ENCODE measurements around the gene ZNRF1. TPM values are rescaled to one million over a fixed set of nuclear protein-coding genes. Genes with fewer than 3 reads are reported as not detected.
A peak's percentile ranks its signal among the peaks of the same experiment; 100 is the strongest.
"Not testable (repeated sequence)": the region's sequence is repeated elsewhere in the genome, so short reads cannot be mapped to it uniquely, and the experiment has no call there.

Gene ZNRF1
- total RNA-seq, 3 donors from 2014 or later, result 12.8 to 27.5 (median 24.4) TPM

- intact Hi-C loops (cut with DNase I; ENCODE audit: low total_unique reads), result no loop called here
- Histone ChIP-seq H3K36me3 (no peaks in the 10 kb centered on the region), H3K27me3 (no peaks in the 10 kb centered on the region), H3K27ac (peak within 1 kb of the TSS; percentile 89 to 90), H3K4me1 (no peaks in the 10 kb centered on the region), H3K9me3 (no peaks in the 10 kb centered on the region), H3K4me3 (peak within 1 kb of the TSS; percentile 90 to 99 (median 95))
- peak; percentile 99 to 100 for DNase-seq (ENCODE audit: low spot score in 2 of 2)
- no peak for TF ChIP-seq CTCF (IDR thresholded peaks at IDR 0.05)
- TF ChIP-seq POLR2AphosphoS5 (IDR thresholded peaks at IDR 0.05), result peak in 2 of 3 donors; percentile 41 to 66
Measured at GRCh38 chr16:74984529-74985296, 14.1 kb upstream of the ZNRF1 start, which contains the start of gene WDR59. Gene WDR59, minus strand, starts transcription at chr16:74985123. Its CDS starts 106 bp downstream, at chr16:74985017.

- intact Hi-C loops (cut with DNase I; ENCODE audit: low total_unique reads), result no loop called here
- TF ChIP-seq POLR2A (IDR thresholded peaks at IDR 0.05) (no peak), CTCF (IDR thresholded peaks at IDR 0.05) (no peak), POLR2AphosphoS5 (IDR thresholded peaks at IDR 0.05) (no peak)
- H3K4me3 ChIP-seq, result no peak overlapping the region
- no peak for DNase-seq (ENCODE audit: low spot score in 2 of 2)
- no peaks in the 10 kb centered on the region for H3K27me3 ChIP-seq
- H3K27ac ChIP-seq, result no peak overlapping the region
- H3K9me3 ChIP-seq, result no peaks in the 10 kb centered on the region
- no peaks in the 10 kb centered on the region for H3K36me3 ChIP-seq
- no peaks in the 10 kb centered on the region for H3K4me1 ChIP-seq
Measured at GRCh38 chr16:74987027-74987681, 11.7 kb upstream of the ZNRF1 start.

GRCh38 chr16:74989864-74990263 lies 9.0 kb upstream of the ZNRF1 start:
- H3K27me3 ChIP-seq; H3K36me3 ChIP-seq; DNase-seq (ENCODE audit: low spot score in 2 of 2); H3K4me1 ChIP-seq; intact Hi-C loops (cut with DNase I; ENCODE audit: low total_unique reads); H3K4me3 ChIP-seq; H3K9me3 ChIP-seq; H3K27ac ChIP-seq: not testable (repeated sequence)

GRCh38 chr16:74990832-74991231 lies 8.0 kb upstream of the ZNRF1 start:
- Histone ChIP-seq H3K36me3 (no peaks in the 10 kb centered on the region), H3K4me3 (no peak overlapping the region), H3K9me3 (no peaks in the 10 kb centered on the region), H3K27me3 (no peaks in the 10 kb centered on the region), H3K27ac (no peak overlapping the region), H3K4me1 (no peaks in the 10 kb centered on the region)
- DNase-seq (ENCODE audit: low spot score in 2 of 2), result no peak
- no peak for TF ChIP-seq POLR2AphosphoS5 (IDR thresholded peaks at IDR 0.05)
- no peak for TF ChIP-seq CTCF (IDR thresholded peaks at IDR 0.05)
- TF ChIP-seq POLR2A (IDR thresholded peaks at IDR 0.05), result no peak
- intact Hi-C loops (cut with DNase I; ENCODE audit: low total_unique reads), result no loop called here

GRCh38 chr16:74991268-74991592 lies 7.6 kb upstream of the ZNRF1 start:
- no peak for DNase-seq (ENCODE audit: low spot score in 2 of 2)
- no peaks in the 10 kb centered on the region for H3K9me3 ChIP-seq
- TF ChIP-seq POLR2AphosphoS5 (IDR thresholded peaks at IDR 0.05), result no peak
- no peak for TF ChIP-seq POLR2A (IDR thresholded peaks at IDR 0.05)
- TF ChIP-seq CTCF (IDR thresholded peaks at IDR 0.05), result no peak
- no peaks in the 10 kb centered on the region for H3K27me3 ChIP-seq
- H3K27ac ChIP-seq, result peak overlapping the region in 1 of 2 donors; percentile 57
- H3K4me3 ChIP-seq, result no peak overlapping the region
- no peaks in the 10 kb centered on the region for H3K4me1 ChIP-seq
- no peaks in the 10 kb centered on the region for H3K36me3 ChIP-seq
- intact Hi-C loops (cut with DNase I; ENCODE audit: low total_unique reads), result no loop called here

Measured in breast epithelium (tissue), 4 donors.